SK-N-SH (cell line): ENCODE measurements around the gene ITPRIPL2. TPM values are rescaled to one million over a fixed set of nuclear protein-coding genes. Genes with fewer than 3 reads are reported as not detected.

Experiments
- polyA plus RNA-seq, 3 experiments: library from polyadenylated mRNA; depleted of rRNA; stranded (reverse); fragments of >200 nt; gene quantifications; 2 replicates each; pipeline ENCODE4 v1.2.3, GENCODE V29; 2012

Gene ITPRIPL2
- polyA plus RNA-seq, 1 of the 3 experiments (the other 2 are of a cell fraction) = 4.3 TPM

Other genes with a start within 250 kb of the ITPRIPL2 start
- 11.2 and 14.8 TPM in 2 replicates for gene SMG1, start 187.6 kb upstream of the ITPRIPL2 start, polyA plus RNA-seq (2012; rRNA removed)
- 0.66 and 0.93 TPM in 2 replicates for gene TMC7, start 130.0 kb upstream of the ITPRIPL2 start, polyA plus RNA-seq (2012; rRNA removed)
- 17.9 and 24.0 TPM in 2 replicates for gene COQ7, start 46.4 kb upstream of the ITPRIPL2 start, polyA plus RNA-seq (2012; rRNA removed)
- 0.21 and 0.39 TPM in 2 replicates for gene SYT17, start 54.3 kb downstream of the ITPRIPL2 start, polyA plus RNA-seq (2012; rRNA removed)
- gene CLEC19A, start 171.8 kb downstream of the ITPRIPL2 start, polyA plus RNA-seq (2012; rRNA removed) = not detected in 2 replicates